GM21526 (cell line): Measurements from ENCODE around the gene DCDC2C.
"Not testable (repeated sequence)": the region's sequence is repeated elsewhere in the genome, so short reads cannot be mapped to it uniquely, and the experiment has no call there.

Experiments
- ATAC-seq: cut with Tn5 transposase; IDR thresholded peaks from one replicate; pipeline ENCODE4 v1.9.1; 2021; ENCODE audit warnings: moderate library complexity; ENCODE audit not compliant: unreplicated experiment, low FRiP score

Gene DCDC2C

DNA sequence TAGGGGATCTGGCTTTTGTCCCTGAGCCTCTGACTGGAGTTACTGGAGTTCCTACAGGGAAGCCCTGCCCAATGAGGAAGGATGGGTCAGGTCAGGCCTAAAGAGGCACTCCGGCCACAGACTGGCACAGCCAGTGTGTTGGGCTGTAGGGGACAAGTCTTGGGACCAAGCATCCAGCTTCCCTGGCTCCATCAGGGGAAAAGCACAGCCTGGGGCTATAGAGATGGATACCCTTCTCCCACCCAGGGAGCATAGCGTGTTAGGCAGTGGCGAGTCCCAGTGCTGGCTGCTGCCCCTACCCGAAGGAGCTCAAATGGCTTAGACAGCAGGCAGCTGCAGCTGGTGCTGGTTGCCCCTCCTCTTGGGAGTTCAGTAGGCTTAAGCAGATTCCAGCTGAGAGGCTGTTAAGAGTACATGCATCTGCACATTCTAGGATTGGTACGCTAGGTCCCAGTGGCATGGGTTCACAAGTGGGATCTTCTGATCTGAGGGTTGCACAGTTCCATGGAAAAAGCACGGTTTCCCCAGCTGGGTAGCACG is 111.4 kb downstream of the DCDC2C start:
- no peak for ATAC-seq

- ATAC-seq = not testable (repeated sequence)
Measured at GRCh38 chr2:3817144-3817543, 113.8 kb downstream of the DCDC2C start.

GRCh38 chr2:3823748-3824147 is 120.4 kb downstream of the DCDC2C start:
- ATAC-seq = no peak

DNA sequence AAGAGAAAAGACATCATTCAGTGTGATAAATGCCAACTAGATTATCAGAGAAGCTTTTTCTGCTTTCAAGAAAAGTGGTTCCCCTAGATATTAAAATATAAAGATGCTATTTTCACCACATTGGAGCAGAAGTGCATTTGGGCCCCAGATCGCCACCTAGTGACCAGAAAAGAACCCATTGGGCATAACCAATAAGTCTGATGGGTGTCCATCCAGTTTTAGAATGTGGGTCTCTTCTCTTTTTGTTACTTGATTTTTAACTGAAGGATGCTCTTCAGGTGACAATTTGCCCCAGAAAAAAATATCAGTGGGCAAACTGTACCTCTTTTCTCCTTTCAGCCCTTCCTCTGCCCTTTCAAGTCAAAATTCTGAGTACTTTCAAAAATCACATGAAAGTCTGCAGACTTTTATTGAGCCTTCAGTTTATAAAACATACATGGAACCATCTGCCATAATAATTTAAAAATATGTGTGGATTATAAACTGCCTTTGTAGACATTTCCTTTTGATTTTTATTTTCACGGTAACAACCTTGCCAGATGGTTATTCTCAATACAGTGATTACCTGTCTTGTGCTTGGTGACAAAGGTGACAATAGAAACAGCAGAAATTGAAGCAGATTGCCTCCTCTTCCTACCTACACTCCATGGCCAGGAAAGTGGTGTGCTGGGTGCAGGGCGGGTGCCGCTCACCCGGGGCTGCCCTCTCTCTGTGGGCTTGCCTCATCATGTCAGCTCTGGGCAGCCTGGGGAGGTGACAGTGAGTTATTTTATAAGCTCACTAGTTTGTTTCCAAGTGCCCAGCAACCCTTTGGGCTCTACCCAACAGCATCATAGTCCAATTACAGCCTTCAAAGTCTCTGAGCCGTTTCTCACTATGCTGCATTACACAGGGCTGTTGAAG is 124.5 kb downstream of the DCDC2C start:
- ATAC-seq = peak; percentile 62

- no peak for ATAC-seq
Measured at GRCh38 chr2:3830796-3831195, 127.4 kb downstream of the DCDC2C start.

DNA sequence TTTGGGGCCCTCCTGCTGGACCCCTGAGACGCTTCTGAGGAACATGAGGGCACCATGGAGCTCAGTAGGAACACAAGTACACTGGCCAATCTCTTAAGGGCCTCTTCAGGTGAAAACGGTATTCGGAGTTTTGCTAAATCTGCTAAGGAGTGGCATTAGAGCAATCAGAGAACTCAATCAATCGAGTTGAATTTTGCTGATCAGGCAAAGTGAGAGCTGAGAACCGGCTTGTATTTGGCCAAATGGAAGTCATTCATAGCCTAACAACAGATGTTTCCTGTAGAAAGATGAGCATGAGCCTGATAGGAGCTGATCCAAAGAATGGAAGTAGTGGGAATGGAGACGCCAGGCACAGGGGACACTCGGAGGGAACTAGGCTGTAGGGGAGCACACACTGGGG is 133.7 kb downstream of the DCDC2C start:
- no peak for ATAC-seq

- ATAC-seq = no peak
Measured at GRCh38 chr2:3838348-3838747, 135.0 kb downstream of the DCDC2C start.

DNA sequence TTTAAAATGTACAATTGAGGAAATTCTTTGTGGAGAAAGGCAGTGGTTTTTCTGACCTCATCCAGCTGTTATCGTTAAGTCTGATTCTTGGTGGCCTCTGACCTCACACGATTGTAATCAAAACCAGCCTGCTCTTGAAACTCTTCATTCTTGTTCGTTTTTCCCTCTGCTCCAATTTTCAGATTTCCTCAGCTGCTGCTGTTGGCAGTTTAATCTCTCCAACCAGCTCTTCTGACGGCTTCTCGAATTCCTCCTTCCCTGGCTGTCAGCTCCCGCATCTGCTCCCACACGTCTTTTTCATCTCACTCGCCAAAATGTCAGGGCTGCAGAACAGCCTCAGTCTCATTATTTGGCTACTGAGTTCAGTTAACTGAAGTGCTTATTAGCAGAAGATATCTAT is 136.1 kb downstream of the DCDC2C start:
- no peak for ATAC-seq

GRCh38 chr2:3840611-3841155 is 137.3 kb downstream of the DCDC2C start:
- ATAC-seq = no peak

- no peak for ATAC-seq
Measured at GRCh38 chr2:3847397-3848052, 144.2 kb downstream of the DCDC2C start.

DNA sequence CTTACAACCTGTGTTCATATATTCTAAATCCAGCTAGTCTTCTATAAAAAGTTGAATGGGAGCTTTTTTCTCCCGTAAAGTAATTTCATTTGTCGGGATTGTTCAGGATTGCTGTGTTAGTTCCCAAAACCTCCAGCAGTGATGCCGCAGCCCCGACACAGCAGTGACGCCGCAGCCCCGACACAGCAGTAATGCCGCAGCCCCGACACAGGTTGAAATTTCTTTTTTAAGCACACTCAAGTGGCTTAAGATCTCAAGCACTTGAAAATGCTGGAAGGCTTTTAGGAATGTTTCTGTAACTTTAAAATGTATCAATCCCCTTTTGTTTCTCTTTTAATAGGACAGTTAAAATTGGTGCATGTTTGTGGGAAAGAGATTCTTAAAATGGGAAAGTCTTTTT is 145.4 kb downstream of the DCDC2C start:
- no peak for ATAC-seq

- no peak for ATAC-seq
Measured at GRCh38 chr2:3849213-3849612, 145.8 kb downstream of the DCDC2C start.

DNA sequence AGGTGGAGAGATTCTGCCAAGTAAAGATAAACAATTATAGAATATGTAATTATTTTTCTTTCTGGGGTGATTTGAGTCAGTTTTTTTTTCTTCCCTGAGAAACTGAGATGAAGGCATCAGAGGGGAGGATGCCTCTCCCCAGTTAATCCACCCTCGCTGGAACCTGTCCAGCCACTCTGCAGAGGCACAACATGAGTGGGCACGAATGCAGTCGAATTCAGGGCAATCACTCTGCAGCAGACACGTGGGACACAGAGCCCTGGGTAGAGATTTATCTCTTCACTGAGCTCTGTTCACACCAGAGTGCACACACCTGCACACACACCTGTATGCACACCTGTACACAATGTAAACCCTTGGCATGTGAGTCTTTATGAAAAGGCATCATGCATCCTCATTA is 154.2 kb downstream of the DCDC2C start:
- no peak for ATAC-seq

DNA sequence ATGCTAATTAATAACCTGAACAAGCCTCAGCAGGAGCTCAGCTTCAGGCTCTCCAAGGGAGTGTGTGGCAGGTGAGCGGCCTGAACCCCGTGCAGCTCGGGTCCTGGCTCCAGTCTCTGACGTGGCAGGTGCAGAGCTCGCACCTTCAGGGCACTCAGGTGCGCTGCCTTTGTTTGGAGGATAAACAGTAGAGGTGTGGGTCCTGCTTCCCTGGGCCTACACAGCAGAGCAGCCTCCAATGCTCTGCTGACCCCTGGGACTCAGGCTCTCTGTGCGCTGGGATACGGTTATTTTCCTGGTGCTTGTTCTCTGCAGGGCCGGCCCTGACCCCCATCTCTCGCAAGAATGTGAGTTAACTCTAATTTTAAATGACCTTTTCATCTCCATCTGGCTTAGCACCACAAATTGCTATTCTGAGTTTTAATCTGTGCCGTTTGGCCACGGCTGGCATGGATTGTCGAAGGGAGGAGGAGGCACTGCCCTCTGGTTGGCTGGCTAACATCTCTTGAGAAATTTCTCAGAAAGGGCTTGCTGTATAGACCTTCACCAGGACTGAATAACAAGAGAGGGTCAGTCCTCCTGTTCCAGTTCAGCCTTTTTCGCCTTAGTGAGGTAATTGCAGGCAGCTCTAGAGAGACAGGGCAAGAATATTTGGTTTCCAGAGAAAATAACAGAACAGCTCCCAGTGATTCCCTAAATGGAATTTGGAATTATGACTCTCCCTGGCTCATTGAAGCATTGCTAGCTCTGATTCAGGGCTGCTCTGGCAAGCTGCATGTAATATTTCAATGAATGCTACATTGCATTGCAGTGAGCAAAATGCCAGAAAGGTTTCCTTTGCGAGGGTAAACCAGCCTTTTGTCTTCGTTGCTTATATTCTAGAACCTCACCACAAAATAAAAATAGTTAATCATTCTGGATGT is 161.8 kb downstream of the DCDC2C start:
- no peak for ATAC-seq

DNA sequence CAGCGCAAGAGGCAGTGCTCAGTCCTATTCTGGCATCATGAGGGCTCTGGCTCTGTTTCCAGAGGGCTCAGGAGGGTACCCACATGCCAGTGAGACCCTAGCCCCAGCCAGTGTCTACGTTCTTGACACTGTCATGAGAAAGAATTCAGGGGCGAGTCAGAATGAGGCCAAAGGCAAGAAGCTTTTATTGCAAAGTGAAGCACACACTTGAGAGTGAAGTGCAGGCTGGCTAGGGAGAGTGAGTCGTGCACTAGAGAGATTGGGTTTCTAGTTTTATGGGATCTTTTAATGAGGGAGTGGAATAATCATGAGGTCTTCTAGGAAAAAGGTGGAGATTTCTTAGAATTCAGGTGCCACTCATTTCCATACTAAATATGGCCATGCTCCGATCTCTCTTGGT is 164.1 kb downstream of the DCDC2C start:
- ATAC-seq = no peak

GRCh38 chr2:3868012-3868805 is 164.8 kb downstream of the DCDC2C start:
- no peak for ATAC-seq

DNA sequence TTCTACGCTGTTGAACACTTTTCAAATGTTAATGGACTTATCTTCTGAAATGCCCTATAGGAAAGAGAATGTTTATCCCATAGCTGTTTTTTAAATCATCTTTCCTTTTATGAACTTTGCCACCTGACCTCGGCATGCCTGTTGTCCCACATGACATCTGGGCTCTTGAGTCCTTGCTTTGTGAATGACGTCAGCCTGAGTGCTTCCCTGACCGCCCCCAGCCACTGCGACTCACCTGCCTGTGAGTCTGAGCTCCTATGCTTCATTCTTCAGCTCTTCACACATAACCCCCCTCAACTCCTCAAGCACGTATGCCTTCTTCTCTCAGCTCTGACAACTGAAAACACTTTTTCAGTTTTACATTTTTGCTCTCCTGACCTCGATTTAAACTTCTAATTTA is 166.8 kb downstream of the DCDC2C start:
- no peak for ATAC-seq

GRCh38 chr2:3871002-3871401 is 167.6 kb downstream of the DCDC2C start:
- no peak for ATAC-seq

GRCh38 chr2:3872451-3872850 is 169.1 kb downstream of the DCDC2C start:
- ATAC-seq = no peak

GRCh38 chr2:3873899-3874298 is 170.5 kb downstream of the DCDC2C start:
- ATAC-seq = no peak
